Measurements from ENCODE around the gene TNFRSF4.

TNFRSF4 gene

DNA sequence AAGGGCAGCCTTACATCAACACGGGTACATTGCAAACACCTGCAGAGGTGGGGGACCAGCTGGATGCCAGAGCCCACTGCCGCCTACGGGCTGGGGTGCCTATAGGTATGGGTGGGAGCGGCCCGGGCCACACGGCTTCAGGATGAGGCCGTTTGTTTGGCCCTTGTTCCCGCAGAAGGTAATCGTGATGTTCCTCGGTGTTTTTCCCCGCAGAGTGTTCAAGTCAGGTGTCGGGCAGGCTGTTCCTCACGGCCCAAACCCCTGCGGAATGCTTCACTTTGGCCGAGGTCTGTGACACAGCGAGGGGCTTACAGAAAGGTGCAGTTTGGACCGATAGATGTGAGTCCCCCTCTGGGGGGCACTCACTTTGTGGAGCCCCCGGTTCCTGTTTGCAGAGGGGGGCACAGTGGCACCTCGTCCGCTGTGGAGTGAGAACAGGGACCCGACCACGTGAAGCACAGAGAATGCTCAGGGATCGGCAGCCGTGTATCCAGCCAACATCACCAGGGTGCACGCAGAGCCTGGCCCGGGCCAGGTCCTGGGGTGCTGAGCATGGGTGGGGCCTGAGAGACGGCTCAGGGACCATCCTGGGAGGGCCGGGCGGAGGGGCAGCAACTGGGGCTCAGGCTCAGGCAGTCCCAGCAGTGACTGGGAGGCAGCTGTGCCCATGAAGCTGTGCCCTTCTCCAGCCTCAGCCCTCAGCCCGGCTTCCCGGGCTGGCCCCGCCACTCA, 40.7 kb downstream of the TNFRSF4 start:
- Histone ChIP-seq H3K27ac (no peak overlapping the region), H3K4me3 (no peak overlapping the region)
- DNase-seq (ENCODE audit: low spot score): no peak
- TF ChIP-seq, protein P1, sequence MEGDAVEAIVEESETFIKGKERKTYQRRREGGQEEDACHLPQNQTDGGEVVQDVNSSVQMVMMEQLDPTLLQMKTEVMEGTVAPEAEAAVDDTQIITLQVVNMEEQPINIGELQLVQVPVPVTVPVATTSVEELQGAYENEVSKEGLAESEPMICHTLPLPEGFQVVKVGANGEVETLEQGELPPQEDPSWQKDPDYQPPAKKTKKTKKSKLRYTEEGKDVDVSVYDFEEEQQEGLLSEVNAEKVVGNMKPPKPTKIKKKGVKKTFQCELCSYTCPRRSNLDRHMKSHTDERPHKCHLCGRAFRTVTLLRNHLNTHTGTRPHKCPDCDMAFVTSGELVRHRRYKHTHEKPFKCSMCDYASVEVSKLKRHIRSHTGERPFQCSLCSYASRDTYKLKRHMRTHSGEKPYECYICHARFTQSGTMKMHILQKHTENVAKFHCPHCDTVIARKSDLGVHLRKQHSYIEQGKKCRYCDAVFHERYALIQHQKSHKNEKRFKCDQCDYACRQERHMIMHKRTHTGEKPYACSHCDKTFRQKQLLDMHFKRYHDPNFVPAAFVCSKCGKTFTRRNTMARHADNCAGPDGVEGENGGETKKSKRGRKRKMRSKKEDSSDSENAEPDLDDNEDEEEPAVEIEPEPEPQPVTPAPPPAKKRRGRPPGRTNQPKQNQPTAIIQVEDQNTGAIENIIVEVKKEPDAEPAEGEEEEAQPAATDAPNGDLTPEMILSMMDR (IDR thresholded peaks at IDR 0.05): no peak

DNA sequence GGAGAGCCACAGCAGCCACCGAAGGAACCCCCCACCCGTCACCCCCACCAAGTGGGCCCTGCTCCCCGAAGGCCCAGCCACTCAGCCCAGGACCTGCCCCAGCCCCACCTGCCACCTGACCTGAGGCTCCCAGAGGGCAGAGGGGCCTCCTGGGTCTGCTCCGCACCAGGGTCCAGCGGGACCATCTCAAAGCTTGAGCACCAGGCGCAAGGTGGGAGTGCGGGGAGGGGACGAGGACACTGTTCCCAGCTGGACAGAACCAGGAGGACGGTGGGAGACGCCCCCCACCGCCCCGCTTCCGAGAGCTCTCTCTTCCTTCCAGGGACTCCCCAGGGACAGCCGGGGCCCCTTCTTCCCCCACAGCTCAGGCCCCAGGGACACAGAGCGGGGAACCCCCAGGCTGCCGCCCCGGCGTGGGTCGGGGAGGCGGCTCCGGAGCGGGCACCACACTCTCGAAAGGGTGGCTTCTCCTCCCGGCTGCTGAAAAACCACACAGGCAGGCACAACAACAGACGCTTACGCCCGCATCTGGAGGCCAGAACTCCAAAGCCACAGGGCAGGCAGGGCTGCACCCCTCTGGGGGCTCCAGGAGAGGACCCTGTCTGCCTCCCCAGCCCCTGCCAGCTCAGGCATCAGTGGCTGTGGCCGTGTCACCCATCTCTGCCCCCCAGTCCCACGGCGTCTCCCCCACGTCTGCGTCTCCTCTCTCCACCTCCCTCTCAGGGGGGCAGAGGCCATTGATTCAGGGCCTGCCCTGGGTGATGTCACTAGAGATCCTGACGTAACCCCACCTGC, 42.2 kb downstream of the TNFRSF4 start:
- H3K27ac ChIP-seq: no peak overlapping the region
- H3K4me3 ChIP-seq: no peak overlapping the region
- no peak for DNase-seq (ENCODE audit: low spot score)
- TF ChIP-seq, protein P1 (IDR thresholded peaks at IDR 0.05): no peak

DNA sequence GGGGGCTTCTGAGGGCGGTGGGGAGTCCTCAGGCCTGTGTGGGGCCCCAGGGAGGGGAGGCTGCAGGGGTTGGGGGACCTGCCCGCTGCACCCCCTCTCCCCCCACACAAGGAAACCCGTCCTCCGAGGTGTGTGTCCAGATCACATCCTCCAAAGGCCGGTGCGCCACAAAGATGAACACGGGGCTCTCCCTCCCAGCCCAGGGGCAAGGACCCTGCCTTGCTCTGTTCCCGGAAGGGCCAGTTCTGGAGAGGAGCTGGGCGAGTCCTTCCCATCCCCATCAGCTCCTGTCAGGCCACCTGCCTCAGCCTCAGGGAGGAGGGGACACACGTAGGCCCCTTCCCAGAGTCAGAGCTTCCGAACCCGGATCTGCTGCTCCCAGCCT, 42.8 kb downstream of the TNFRSF4 start:
- Histone ChIP-seq H3K27ac (no peak overlapping the region), H3K4me3 (no peak overlapping the region)
- no peak for DNase-seq (ENCODE audit: low spot score)
- TF ChIP-seq, protein P1 (IDR thresholded peaks at IDR 0.05): no peak

DNA sequence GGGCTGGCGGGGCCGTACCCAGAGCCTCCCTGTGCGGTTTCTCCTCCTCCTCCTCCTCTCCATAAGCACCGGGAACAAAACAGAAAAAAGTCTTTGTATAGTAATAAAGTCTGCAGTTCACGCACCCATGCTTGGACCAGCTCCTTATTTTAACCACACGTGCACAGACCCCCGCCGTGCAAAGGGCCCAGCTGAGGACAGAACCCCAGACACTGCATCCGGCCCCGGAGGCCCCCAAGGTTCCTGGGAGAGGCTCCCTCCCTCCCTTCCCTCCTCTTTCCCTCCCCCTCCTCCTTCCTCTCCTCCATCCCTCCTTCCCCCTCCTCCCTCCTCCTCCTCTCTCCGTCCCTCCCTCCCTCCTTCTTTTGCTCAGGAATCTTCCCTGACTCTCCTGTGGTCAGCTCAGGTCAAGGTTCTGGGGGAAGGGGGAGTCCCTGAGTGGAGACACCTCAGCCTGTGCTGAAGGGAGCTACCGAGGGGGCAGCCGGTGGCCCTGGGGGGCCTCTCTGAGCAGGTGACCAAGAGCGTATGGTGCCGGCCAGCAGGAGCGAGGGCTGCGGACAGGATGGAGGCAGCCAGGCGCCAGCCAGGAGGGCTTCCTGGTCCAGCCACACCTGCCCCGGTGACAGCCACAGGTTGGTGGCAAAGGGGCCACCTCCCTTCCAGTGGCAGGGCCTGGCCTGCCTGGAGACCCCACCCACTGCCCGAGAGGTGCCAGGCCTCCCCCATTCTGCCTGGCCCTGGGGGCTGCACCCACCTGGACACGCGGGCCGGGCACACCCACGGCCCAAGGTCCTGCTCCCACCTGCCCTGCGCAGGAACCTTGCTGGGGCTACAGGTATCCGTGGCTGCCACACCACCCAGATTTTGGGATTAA, 43.5 kb downstream of the TNFRSF4 start:
- DNase-seq (ENCODE audit: low spot score): no peak
- TF ChIP-seq, protein P1 (IDR thresholded peaks at IDR 0.05): no peak
- H3K4me3 ChIP-seq: no peak overlapping the region
- no peak overlapping the region for H3K27ac ChIP-seq

DNA sequence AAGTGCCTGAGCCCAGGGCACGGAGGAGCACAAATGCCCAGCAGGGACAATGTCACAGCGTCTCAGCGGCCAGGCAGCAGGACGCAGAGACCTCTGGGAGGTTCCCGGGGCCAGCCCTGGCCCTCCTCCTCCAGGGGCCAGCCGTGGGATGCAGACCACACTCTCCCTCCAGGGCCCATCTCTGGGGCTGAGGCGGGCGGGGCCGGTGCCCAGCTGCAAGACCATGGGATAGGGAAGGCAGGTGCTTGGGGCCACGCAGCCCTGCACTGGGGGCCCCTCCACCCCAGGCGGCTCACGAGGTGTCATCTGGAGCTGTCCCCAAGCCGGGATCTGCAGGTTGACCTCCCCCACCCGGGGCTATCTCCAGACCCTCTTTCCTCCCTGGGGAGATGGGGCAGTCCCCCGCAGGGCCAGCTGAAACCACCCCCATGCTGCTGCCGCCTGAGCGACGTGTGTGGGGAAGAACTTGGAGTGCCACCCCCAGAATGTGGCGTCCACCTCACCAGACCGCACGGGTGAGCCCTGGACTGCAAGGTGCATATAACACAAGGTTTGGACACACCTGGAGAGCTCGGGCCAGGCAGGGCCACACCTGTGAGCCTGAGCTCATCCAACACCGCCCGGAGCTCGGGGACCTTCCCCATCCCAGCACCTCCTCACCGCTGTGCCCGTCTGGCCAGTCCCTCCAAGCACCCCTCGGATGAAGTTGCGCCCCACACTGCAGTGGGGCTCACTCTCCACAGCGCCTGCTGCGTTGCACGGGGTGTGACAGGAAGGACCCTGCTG, 44.3 kb downstream of the TNFRSF4 start:
- TF ChIP-seq, protein P1 (IDR thresholded peaks at IDR 0.05): no peak
- DNase-seq (ENCODE audit: low spot score): no peak
- H3K4me3 ChIP-seq: no peak overlapping the region
- H3K27ac ChIP-seq: no peak overlapping the region
